Upper lobe of left lung (tissue), 6 donors: ENCODE data around the gene COMMD6. TPM values are rescaled to one million over a fixed set of nuclear protein-coding genes. Genes with fewer than 3 reads are reported as not detected.

Source experiments
- ATAC-seq, 2 donors: fragments of 200-7000 bp; cut with Tn5 transposase; one replicate each; pipeline ENCODE4 v1.9.1; 2022; ENCODE audit warnings: mild to moderate bottlenecking in 2 of 2, moderate library complexity in 2 of 2; ENCODE audit not compliant: low FRiP score in 2 of 2
- DNase-seq, 2 donors: peaks; one replicate each; pipeline ENCODE4 v3.0.0-alpha.2; 2019 to 2020
- H3K27ac ChIP-seq, 4 donors: fragments of 200-600 bp; sonication (generic); one replicate each; pipeline ENCODE4 v1.5.1; 2016 to 2019
- H3K27me3 ChIP-seq, 4 donors: fragments of 200-600 bp; sonication (generic); one replicate each; pipeline ENCODE4 v1.5.1; 2017 to 2019
- H3K36me3 ChIP-seq, 4 donors: fragments of 200-600 bp; sonication (generic); one replicate each; pipeline ENCODE4 v1.5.1; 2016 to 2019
- H3K4me1 ChIP-seq, 4 donors: fragments of 200-600 bp; sonication (generic); one replicate each; pipeline ENCODE4 v1.5.1; 2018 to 2019
- H3K4me3 ChIP-seq, 4 donors: fragments of 200-600 bp; sonication (generic); one replicate each; pipeline ENCODE4 v1.5.1; 2017 to 2019; ENCODE audit warnings: mild to moderate bottlenecking in 2 of 4, moderate library complexity in 1 of 4
- H3K9me3 ChIP-seq, 4 donors: fragments of 200-600 bp; sonication (generic); one replicate each; pipeline ENCODE4 v1.5.1; 2018 to 2019
- CTCF ChIP-seq, 6 experiments: fragments of 450-650 bp in 4 of 6; fragments of 200-600 bp in 2 of 6; sonication (generic) in 2 of 6; IDR thresholded peaks; one replicate each; pipeline ENCODE4 v1.5.1; 2016 to 2019; ENCODE audit warnings: antibody characterized with exemption in 6 of 6
- EP300 ChIP-seq, 4 donors: sonication (generic); formaldehyde crosslinking; IDR thresholded peaks; one replicate each; pipeline ENCODE4 v1.5.1; 2017; ENCODE audit warnings: antibody characterized with exemption in 4 of 4, control low read depth in 2 of 4
- POLR2A ChIP-seq, 4 donors: fragments of 450-650 bp; IDR thresholded peaks; one replicate each; pipeline ENCODE4 v1.5.1; 2016 to 2017; ENCODE audit warnings: antibody characterized with exemption in 4 of 4, mild to moderate bottlenecking in 2 of 4
- POLR2AphosphoS5 ChIP-seq, 2 donors: sonication (generic); formaldehyde crosslinking; IDR thresholded peaks; one replicate each; pipeline ENCODE4 v1.5.1; 2017; ENCODE audit warnings: antibody characterized with exemption in 2 of 2
- WGBS, 2 donors: methylation state at CpG; one replicate each; pipeline ENCODE4 v1.1.5; 2017 to 2018; 5-methylcytosine and 5-hydroxymethylcytosine counted together
- total RNA-seq, 6 donors: library from RNA; depleted of rRNA in 4 of 6; stranded (reverse); fragments of >200 nt in 4 of 6; gene quantifications; one replicate each; pipeline versions ENCODE4 v1.1.0 to v1.2.1, GENCODE V29; 2016 to 2021
- donor health status: DM: no; HTN: no; CAD: no; lungs with moderate emphysema.
- donor health status: DM: no; HTN: yes; CAD: no; lungs with severe emphysema.

The COMMD6 gene
- 100 to 1,000 TPM in 2 of 6 donors, 10 to 100 TPM in 3, 1 to 10 TPM in 1; 9.0 to 134 (median 63.8) TPM for total RNA-seq

GRCh38 chr13:75537401-75538365, at the start of gene COMMD6:
Gene COMMD6 (minus strand): TSS chr13:75537841. CDS start chr13:75537805, 36 bp downstream.
- DNase-seq (peak; percentile 76 to 92), ATAC-seq (peak; percentile 95 to 98)
- Histone ChIP-seq H3K36me3 (peaks cover 0 to 14% (median 0%) of the 10 kb centered on the region in 4 donors), H3K27ac (peak within 1 kb of the TSS; percentile 50 to 90 (median 79)), H3K9me3 (no peaks in the 10 kb centered on the region), H3K4me3 (peak within 1 kb of the TSS; percentile 74 to 94 (median 86)), H3K4me1 (peaks cover 11 to 13% (median 12%) of the 10 kb centered on the region in 4 donors), H3K27me3 (no peaks in the 10 kb centered on the region)
- 0 to 1% methylated on average over 45 to 51 of the region's 51 CpGs for WGBS, 2 donors
- peak; percentile 64 to 79 for TF ChIP-seq POLR2AphosphoS5 (IDR thresholded peaks at IDR 0.05)
- TF ChIP-seq POLR2A (IDR thresholded peaks at IDR 0.05) = peak in 2 of 4 donors; percentile 48 to 72
- TF ChIP-seq EP300 (IDR thresholded peaks at IDR 0.05) = no peak
- peak; percentile 23 to 87 (median 70) for TF ChIP-seq CTCF (IDR thresholded peaks at IDR 0.05)

- no peaks in the 10 kb centered on the region for H3K4me1 ChIP-seq
- H3K36me3 ChIP-seq = peaks cover 0 to 6% (median 0%) of the 10 kb centered on the region in 4 donors
- H3K27ac ChIP-seq = no peak overlapping the region
- H3K4me3 ChIP-seq = no peak overlapping the region
- ATAC-seq (no peak), DNase-seq (no peak)
- H3K27me3 ChIP-seq = no peaks in the 10 kb centered on the region
- H3K9me3 ChIP-seq = no peaks in the 10 kb centered on the region
- TF ChIP-seq POLR2A (IDR thresholded peaks at IDR 0.05) = no peak
- TF ChIP-seq POLR2AphosphoS5 (IDR thresholded peaks at IDR 0.05) = no peak
- TF ChIP-seq CTCF (IDR thresholded peaks at IDR 0.05) = no peak
- no peak for TF ChIP-seq EP300 (IDR thresholded peaks at IDR 0.05)
Observed at GRCh38 chr13:75585153-75585552, 47.5 kb upstream of the COMMD6 start.

GRCh38 chr13:75583091-75583490, 45.5 kb upstream of the COMMD6 start:
- Histone ChIP-seq H3K4me1 (no peaks in the 10 kb centered on the region), H3K27me3 (no peaks in the 10 kb centered on the region), H3K9me3 (no peaks in the 10 kb centered on the region), H3K36me3 (peaks cover 0 to 3% (median 0%) of the 10 kb centered on the region in 4 donors), H3K4me3 (no peak overlapping the region), H3K27ac (no peak overlapping the region)
- TF ChIP-seq CTCF (IDR thresholded peaks at IDR 0.05) (no peak), EP300 (IDR thresholded peaks at IDR 0.05) (no peak), POLR2A (IDR thresholded peaks at IDR 0.05) (no peak), POLR2AphosphoS5 (IDR thresholded peaks at IDR 0.05) (no peak)
- ATAC-seq (no peak), DNase-seq (no peak)

GRCh38 chr13:75581874-75582640, 44.4 kb upstream of the COMMD6 start:
- H3K36me3 ChIP-seq = peaks cover 0 to 3% (median 0%) of the 10 kb centered on the region in 4 donors
- DNase-seq (no peak), ATAC-seq (no peak)
- H3K4me3 ChIP-seq = no peak overlapping the region
- WGBS, 2 donors = 87 to 95% methylated on average over 2 of the region's 2 CpGs
- H3K27me3 ChIP-seq = no peaks in the 10 kb centered on the region
- TF ChIP-seq CTCF (IDR thresholded peaks at IDR 0.05) (no peak), POLR2AphosphoS5 (IDR thresholded peaks at IDR 0.05) (no peak), POLR2A (IDR thresholded peaks at IDR 0.05) (no peak), EP300 (IDR thresholded peaks at IDR 0.05) (no peak)
- no peaks in the 10 kb centered on the region for H3K9me3 ChIP-seq
- H3K4me1 ChIP-seq = no peaks in the 10 kb centered on the region
- H3K27ac ChIP-seq = no peak overlapping the region
